Gastroesophageal sphincter (tissue), 4 donors: ENCODE data around the gene ALDH18A1. TPM values are rescaled to one million over a fixed set of nuclear protein-coding genes. Genes with fewer than 3 reads are reported as not detected.

Experiments
- total RNA-seq, 4 donors: library from RNA; depleted of rRNA; stranded (reverse); fragments of >200 nt; gene quantifications; one replicate each; pipeline ENCODE4 v1.1.0, GENCODE V29; 2016

Gene ALDH18A1
- total RNA-seq, 4 donors from 2014 or later = 19.1 to 32.9 (median 26.7) TPM

Other genes with a start within 250 kb of the ALDH18A1 start
- gene SORBS1, start 95.3 kb downstream of the ALDH18A1 start, total RNA-seq = 1,000 to 10,000 TPM; 1,866 to 2,220 (median 1,948) TPM
- 10 to 100 TPM; 17.6 to 28.6 (median 21.2) TPM for gene TCTN3, start 37.2 kb upstream of the ALDH18A1 start, total RNA-seq
- 10 to 100 TPM; 34.4 to 69.7 (median 39.3) TPM for gene ENTPD1, start 99.5 kb upstream of the ALDH18A1 start, total RNA-seq